SK-N-SH (cell line): Measurements from ENCODE around the gene SEC11A. TPM values are rescaled to one million over a fixed set of nuclear protein-coding genes. Genes with fewer than 3 reads are reported as not detected.

ENCODE experiments used
- CTCF ChIA-PET: fragments of 300-600, 350-600 bp; formaldehyde crosslinking; extraction: SDS; loops from one replicate; lab custom pipeline; 2021; lab: Yijun Ruan, JAX
- POLR2A ChIA-PET: fragments of 350-600 bp; sonication (Branson Sonifier 250); formaldehyde crosslinking; extraction: SDS; loops from one replicate; lab custom pipeline; 2020; ENCODE audit warnings: antibody characterized with exemption, inconsistent platforms; lab: Yijun Ruan, JAX
- DNase-seq: peaks from one replicate; pipeline ENCODE4 v3.0.0; 2012
- H2AFZ ChIP-seq: fragments of 200-600 bp; sonication (generic); 2 replicates; pipeline ENCODE4 v1.8.1; 2016; ENCODE audit warnings: antibody characterized with exemption, mild to moderate bottlenecking, low read depth
- H3F3A ChIP-seq: fragments of 200-600 bp; sonication (generic); replicated peaks from 2 replicates; pipeline ENCODE3; 2016; ENCODE audit warnings: antibody characterized with exemption, mild to moderate bottlenecking; ENCODE audit not compliant: insufficient read depth
- H3K27ac ChIP-seq, 2 experiments: fragments of 200-500 bp in 1 of 2; fragments of 200-600 bp in 1 of 2; sonication (Bioruptor generic) in 1 of 2; sonication (generic), shearing (Covaris generic) in 1 of 2; 2 replicates each; pipeline versions ENCODE4 v1.5.1 to v1.6.1; 2014 to 2016; ENCODE audit warnings: low read depth in 2 of 2, inconsistent platforms in 1 of 2, low read length in 1 of 2, mild to moderate bottlenecking in 1 of 2, mixed read lengths in 1 of 2
- H3K27me3 ChIP-seq: fragments of 200-600 bp; sonication (generic), shearing (Covaris generic); 2 replicates; pipeline ENCODE4 v1.6.1; 2016; ENCODE audit warnings: mixed run types; ENCODE audit not compliant: insufficient read depth
- H3K36me3 ChIP-seq, 2 experiments: fragments of 200-500 bp in 1 of 2; fragments of 200-600 bp in 1 of 2; sonication (Bioruptor generic) in 1 of 2; sonication (generic) in 1 of 2; replicated peaks in 1 of 2; 2 replicates each; pipeline versions ENCODE3 to v1.5.1; 2014 to 2016; ENCODE audit warnings: low read length in 1 of 2, mild to moderate bottlenecking in 1 of 2; ENCODE audit not compliant: insufficient read depth in 2 of 2, control insufficient read depth in 1 of 2
- H3K4me1 ChIP-seq, 2 experiments: fragments of 200-500 bp in 1 of 2; fragments of 200-600 bp in 1 of 2; sonication (Bioruptor generic) in 1 of 2; sonication (generic), shearing (Covaris generic) in 1 of 2; 2 replicates each; pipeline versions ENCODE4 v1.5.1 to v1.6.1; 2014 to 2016; ENCODE audit warnings: low read depth in 1 of 2, low read length in 1 of 2, mixed run types in 1 of 2; ENCODE audit not compliant: insufficient read depth in 2 of 2, control insufficient read depth in 1 of 2
- H3K4me2 ChIP-seq: fragments of 200-600 bp; sonication (generic), shearing (Covaris generic); 2 replicates; pipeline ENCODE4 v1.6.1; 2017; ENCODE audit warnings: mixed run types
- H3K4me3 ChIP-seq, 2 experiments: fragments of 200-500 bp in 1 of 2; fragments of 200-600 bp in 1 of 2; sonication (Bioruptor generic) in 1 of 2; sonication (generic), shearing (Covaris generic) in 1 of 2; 2 replicates each; pipeline versions ENCODE4 v1.5.1 to v1.8.1; 2014 to 2016; ENCODE audit warnings: low read depth in 2 of 2, inconsistent platforms in 1 of 2, low read length in 1 of 2, mild to moderate bottlenecking in 1 of 2, mixed read lengths in 1 of 2, moderate library complexity in 1 of 2
- H3K79me2 ChIP-seq: fragments of 200-600 bp; sonication (generic); 2 replicates; pipeline ENCODE4 v1.8.1; 2017; ENCODE audit warnings: mild to moderate bottlenecking; ENCODE audit not compliant: insufficient read depth
- H3K9ac ChIP-seq: fragments of 200-600 bp; sonication (generic); 2 replicates; pipeline ENCODE4 v1.6.1; 2017; ENCODE audit warnings: mixed run types
- H3K9me2 ChIP-seq: fragments of 200-600 bp; sonication (generic); 2 replicates; pipeline ENCODE4 v1.6.1; 2017; ENCODE audit warnings: mixed run types
- H3K9me3 ChIP-seq: fragments of 200-600 bp; sonication (generic); 2 replicates; pipeline ENCODE4 v1.6.1; 2017; ENCODE audit warnings: mixed run types, mild to moderate bottlenecking, moderate library complexity
- H4K20me1 ChIP-seq: fragments of 200-600 bp; sonication (generic); 2 replicates; pipeline ENCODE4 v1.6.1; 2017; ENCODE audit warnings: mild to moderate bottlenecking, mixed run types; ENCODE audit not compliant: insufficient read depth
- CHD2 ChIP-seq: fragments of 150-350 bp; IDR thresholded peaks from 2 replicates; pipeline ENCODE4 v1.6.1; 2018; ENCODE audit warnings: low read length; ENCODE audit not compliant: partially characterized antibody
- EP300 ChIP-seq, 2 experiments: IDR thresholded peaks; 2 replicates each; pipeline versions ENCODE4 v1.4.0 to v1.6.1; 2012; ENCODE audit warnings: borderline replicate concordance in 1 of 2, low read depth in 1 of 2, low read length in 1 of 2
- FOSL2 ChIP-seq: IDR thresholded peaks from 2 replicates; pipeline ENCODE4 v1.4.0; 2012; ENCODE audit warnings: low read depth, mild to moderate bottlenecking, moderate library complexity, borderline replicate concordance
- FOXJ3 ChIP-seq: sonication (generic); formaldehyde crosslinking; IDR thresholded peaks from 2 replicates; pipeline ENCODE4 v1.5.1; 2020; ENCODE audit warnings: mild to moderate bottlenecking, missing genetic modification reagents
- PBX3 ChIP-seq: IDR thresholded peaks from 2 replicates; pipeline ENCODE4; 2012
- RAD21 ChIP-seq: IDR thresholded peaks from 2 replicates; pipeline ENCODE4 v1.6.1; 2012; ENCODE audit warnings: mild to moderate bottlenecking, low read length
- RFX5 ChIP-seq: IDR thresholded peaks from 2 replicates; pipeline ENCODE4 v1.6.1; 2012; ENCODE audit warnings: mild to moderate bottlenecking, improper control_type of control experiment, low read length
- SMC3 ChIP-seq: IDR thresholded peaks from 2 replicates; pipeline ENCODE4 v1.6.1; 2012; ENCODE audit warnings: low read depth, low read length, improper control_type of control experiment
- TCF12 ChIP-seq: IDR thresholded peaks from 2 replicates; pipeline ENCODE4 v1.4.0; 2012
- WGBS: methylation state at CpG from one replicate; pipeline ENCODE4 v1.1.6; 2017; ENCODE audit warnings: low lambda C conversion rate; 5-methylcytosine and 5-hydroxymethylcytosine counted together
- polyA plus RNA-seq, 3 experiments: library from polyadenylated mRNA; depleted of rRNA; stranded (reverse); fragments of >200 nt; gene quantifications; 2 replicates each; pipeline ENCODE4 v1.2.3, GENCODE V29; 2012

Gene SEC11A
- polyA plus RNA-seq, 1 of the 3 experiments (the other 2 are of a cell fraction) = 107 TPM

DNA sequence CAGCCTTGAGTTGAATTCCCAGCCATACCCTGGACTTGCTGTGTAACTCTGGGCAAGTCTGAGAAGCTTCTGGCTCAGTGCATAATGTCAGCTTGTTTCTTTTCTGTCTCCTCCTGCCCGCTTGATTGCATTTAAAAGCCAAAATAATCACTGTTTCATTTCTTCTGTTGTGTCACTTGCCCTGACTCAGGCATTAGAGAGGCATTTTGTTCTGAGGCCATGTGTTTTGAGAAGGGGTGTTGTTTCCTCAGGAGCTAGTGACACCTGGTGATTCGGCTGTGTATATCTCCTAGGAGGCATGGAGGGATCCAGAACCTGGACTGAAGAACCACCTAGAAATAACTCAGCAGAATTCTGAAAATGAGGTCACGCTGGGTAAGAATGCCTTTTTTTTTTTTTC lies 77.8 kb downstream of the SEC11A start:
- Histone ChIP-seq H3K79me2 (peaks cover 21% of the 10 kb centered on the region; the same call in 1 of the 2 replicates), H3K27me3 (no peaks in the 10 kb centered on the region), H3K9me2 (no peaks in the 10 kb centered on the region), H3K36me3 (peaks cover 36 to 37% of the 10 kb centered on the region in 2 experiments), H3K4me2 (no peak overlapping the region), H3K9me3 (no peaks in the 10 kb centered on the region), H3K4me3 (no peak overlapping the region), H2AFZ (no peak overlapping the region), H3K4me1 (peaks cover 0 to 6% of the 10 kb centered on the region in 2 experiments; a peak in 2 of 4 replicates)
- CTCF ChIA-PET = no interaction called here
- WGBS = 74% methylated on average over 3 of the region's 3 CpGs
- DNase-seq = no peak
- TF ChIP-seq CHD2 (no peak), PBX3 (no peak), FOSL2 (no peak)
- TF ChIP-seq, all 33 proteins: peak for 0
- Histone ChIP-seq H4K20me1 (peaks cover 10% of the 10 kb centered on the region; the same call in 1 of the 2 replicates), H3K9ac (no peak overlapping the region), H3F3A (peaks cover 8% of the 10 kb centered on the region), H3K27ac (no peak overlapping the region)
- POLR2A ChIA-PET = no interaction called here

DNA sequence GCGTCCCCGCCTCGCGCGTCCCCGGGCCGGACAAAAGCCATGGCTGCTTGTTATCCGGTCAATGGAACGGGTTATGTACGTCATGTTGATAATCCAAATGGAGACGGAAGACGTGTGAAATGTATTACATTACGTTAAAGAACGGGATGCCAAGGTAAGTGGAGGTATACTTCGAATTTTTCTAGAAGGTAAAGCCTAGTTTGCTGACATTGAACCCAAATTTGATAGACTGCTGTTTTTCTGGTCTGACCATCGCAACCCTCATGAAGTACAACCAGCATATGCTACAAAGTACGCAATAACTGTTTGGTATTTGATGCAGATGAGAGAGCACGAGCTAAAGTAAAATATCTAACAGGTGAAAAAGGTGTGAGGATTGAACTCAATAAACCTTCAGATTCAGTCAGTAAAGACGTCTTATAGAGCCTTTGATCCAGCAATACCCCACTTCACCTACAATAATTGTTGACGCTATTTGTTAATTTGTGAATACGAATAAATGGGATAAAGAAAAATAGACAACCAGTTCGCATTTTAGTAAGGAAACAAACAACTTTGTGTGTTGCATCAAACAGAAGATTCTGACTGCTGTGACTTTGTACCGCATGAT lies 81.6 kb downstream of the SEC11A start:
- ChIA-PET POLR2A (interaction anchor here (0.9 to 1.2 kb wide), 2 partner anchors 15 to 20 kb away, joined by 3 read pairs; partner anchors contain the start of gene WDR73), CTCF (interaction anchor here (0.7 to 2.0 kb wide), 4 partner anchors 20 to 47 kb away, joined by 3 to 6 read pairs (median 3); partner anchors contain the start of gene WDR73)
- Histone ChIP-seq H4K20me1 (peaks cover 10% of the 10 kb centered on the region; the same call in 1 of the 2 replicates), H3K4me2 (peak overlapping the region; percentile 97), H3K4me3 (peak overlapping the region; percentile 57 to 75), H3K9me2 (no peaks in the 10 kb centered on the region), H3K27ac (no peak overlapping the region; a peak in 1 of 4 replicates), H3K36me3 (peaks cover 12 to 15% of the 10 kb centered on the region in 2 experiments), H3K27me3 (no peaks in the 10 kb centered on the region), H3K9ac (peak overlapping the region; percentile 51; the same call in 1 of the 2 replicates), H3K79me2 (peaks cover 32% of the 10 kb centered on the region), H3K4me1 (peaks cover 13 to 19% of the 10 kb centered on the region in 2 experiments; a peak in 3 of 4 replicates), H2AFZ (0 out of 2 replicates have a peak overlapping the region, but pooled peaks have one; percentile 4), H3K9me3 (no peaks in the 10 kb centered on the region), H3F3A (peaks cover 22% of the 10 kb centered on the region)
- DNase-seq = no peak
- WGBS = 63% methylated on average over 23 of the region's 23 CpGs
- no peak for TF ChIP-seq PBX3
- TF ChIP-seq SMC3 = no peak
- TF ChIP-seq FOXJ3 (CRISPR knock-in tag) = no peak
- no peak for TF ChIP-seq CHD2
- no peak for TF ChIP-seq RFX5
- TF ChIP-seq RAD21 = no peak
- TF ChIP-seq EP300 (IDR thresholded peaks at IDR 0.05; ENCODE audit: borderline replicate concordance in 1 of 2, low read depth in 1 of 2, low read length in 1 of 2) = no peak
- TF ChIP-seq TCF12 = no peak
